GM06990 (cell line): ENCODE results near the gene KCNIP4.

Experiments
- DNase-seq: peaks from one replicate; pipeline ENCODE4 v3.0.0-alpha.2; 2011; ENCODE audit not compliant: insufficient read length; ENCODE audit errors: extremely low read depth
- H3K27me3 ChIP-seq: replicated peaks from 2 replicates; pipeline ENCODE4 v1.6.0; 2011; ENCODE audit warnings: low read length; ENCODE audit not compliant: control insufficient read depth, insufficient read depth
- H3K36me3 ChIP-seq: 2 replicates; pipeline ENCODE4 v1.5.1; 2011; ENCODE audit warnings: low read length; ENCODE audit not compliant: control insufficient read depth, insufficient read depth
- H3K4me3 ChIP-seq: replicated peaks from 2 replicates; pipeline ENCODE4 v1.5.1; 2011; ENCODE audit warnings: low read depth, mild to moderate bottlenecking, control low read depth, low read length
- CTCF ChIP-seq: IDR thresholded peaks from 2 replicates; pipeline ENCODE4 v1.5.1; 2011; ENCODE audit warnings: low read length, control low read depth, mild to moderate bottlenecking, inconsistent platforms; ENCODE audit not compliant: insufficient read depth, poor library complexity, severe bottlenecking

KCNIP4 gene

GRCh38 chr4:21013501-21013900 is 935.1 kb downstream of the KCNIP4 start:
- H3K4me3 ChIP-seq = no peak overlapping the region
- no peaks in the 10 kb centered on the region for H3K36me3 ChIP-seq
- TF ChIP-seq CTCF = no peak
- no peaks in the 10 kb centered on the region for H3K27me3 ChIP-seq
- no peak for DNase-seq

- no peak for TF ChIP-seq CTCF
- Histone ChIP-seq H3K4me3 (no peak overlapping the region), H3K36me3 (no peaks in the 10 kb centered on the region), H3K27me3 (no peaks in the 10 kb centered on the region)
- no peak for DNase-seq
Measured at GRCh38 chr4:21012851-21013331, 935.7 kb downstream of the KCNIP4 start.

GRCh38 chr4:21011106-21011505 is 937.5 kb downstream of the KCNIP4 start:
- Histone ChIP-seq H3K4me3 (no peak overlapping the region), H3K36me3 (no peaks in the 10 kb centered on the region), H3K27me3 (no peaks in the 10 kb centered on the region)
- no peak for TF ChIP-seq CTCF
- DNase-seq = no peak

- no peak overlapping the region for H3K4me3 ChIP-seq
- TF ChIP-seq CTCF = no peak
- H3K36me3 ChIP-seq = no peaks in the 10 kb centered on the region
- no peak for DNase-seq
- no peaks in the 10 kb centered on the region for H3K27me3 ChIP-seq
Measured at GRCh38 chr4:21009956-21010355, 938.6 kb downstream of the KCNIP4 start.

GRCh38 chr4:21005647-21006046 is 942.9 kb downstream of the KCNIP4 start:
- DNase-seq = no peak
- no peaks in the 10 kb centered on the region for H3K27me3 ChIP-seq
- TF ChIP-seq CTCF = no peak
- H3K36me3 ChIP-seq = no peaks in the 10 kb centered on the region
- H3K4me3 ChIP-seq = no peak overlapping the region

GRCh38 chr4:21002976-21003375 is 945.6 kb downstream of the KCNIP4 start:
- no peak for TF ChIP-seq CTCF
- no peak overlapping the region for H3K4me3 ChIP-seq
- no peak for DNase-seq
- H3K36me3 ChIP-seq = no peaks in the 10 kb centered on the region
- H3K27me3 ChIP-seq = no peaks in the 10 kb centered on the region
